Kidney (tissue), 14 donors: Measurements from ENCODE around the gene CFDP1. TPM values are rescaled to one million over a fixed set of nuclear protein-coding genes. Genes with fewer than 3 reads are reported as not detected.

Source experiments
- DNase-seq, 5 donors: peaks; one replicate each; pipeline ENCODE4 v3.0.0-alpha.2; 2013 to 2020
- FAIRE-seq: peaks from 2 replicates; lab custom pipeline; 2012; peaks lifted over from hg19 to GRCh38; lab: Jason Lieb, UNC
- H3K27ac ChIP-seq, 2 donors: one replicate each; pipeline ENCODE4 v1.7.0; 2013; ENCODE audit warnings: low read depth in 2 of 2, low read length in 2 of 2, inconsistent platforms in 1 of 2
- H3K27me3 ChIP-seq: one replicate; pipeline ENCODE4 v1.7.1; 2013; ENCODE audit warnings: low read length, inconsistent platforms; ENCODE audit not compliant: control insufficient read depth, insufficient read depth
- H3K36me3 ChIP-seq, 3 donors: one replicate each; pipeline versions ENCODE4 v1.7.0 to v1.7.1; 2013; ENCODE audit warnings: low read length in 3 of 3, control low read depth in 1 of 3, inconsistent platforms in 1 of 3; ENCODE audit not compliant: insufficient read depth in 3 of 3, control insufficient read depth in 2 of 3
- H3K4me1 ChIP-seq, 3 donors: one replicate each; pipeline versions ENCODE4 v1.7.0 to v1.7.1; 2013; ENCODE audit warnings: low read length in 3 of 3, inconsistent platforms in 1 of 3, low read depth in 1 of 3; ENCODE audit not compliant: control insufficient read depth in 2 of 3, insufficient read depth in 2 of 3
- H3K4me3 ChIP-seq, 3 donors: one replicate each; pipeline versions ENCODE4 v1.7.0 to v1.8.1; 2013; ENCODE audit warnings: low read length in 3 of 3, control low read depth in 1 of 3, inconsistent platforms in 1 of 3
- H3K9ac ChIP-seq, 3 donors: one replicate each; pipeline versions ENCODE4 v1.7.0 to v1.7.1; 2013; ENCODE audit warnings: low read length in 3 of 3, control low read depth in 1 of 3, inconsistent platforms in 1 of 3
- H3K9me3 ChIP-seq, 3 donors: one replicate each; pipeline versions ENCODE4 v1.7.0 to v1.7.1; 2013; ENCODE audit warnings: low read length in 3 of 3, control low read depth in 1 of 3, inconsistent platforms in 1 of 3; ENCODE audit not compliant: control insufficient read depth in 2 of 3, insufficient read depth in 1 of 3
- CTCF ChIP-seq: IDR thresholded peaks from 3 replicates; pipeline ENCODE4 v1.5.1; 2012; ENCODE audit warnings: mild to moderate bottlenecking, moderate library complexity, borderline replicate concordance; ENCODE audit not compliant: insufficient read depth; ENCODE audit errors: extremely low read depth
- intact Hi-C: fragments of 100-400 bp; cut with DNase I; formaldehyde crosslinking; loops from one replicate; pipeline ENCODE4 v1.11.1; 2022
- polyA plus RNA-seq: library from polyadenylated mRNA; stranded (reverse); fragments of 350-450 nt; fragmentation: Illumina TruSeq; extraction: RNeasy Lipid Tissue Mini Kit (QIAGEN cat#74804); gene quantifications from one replicate; pipeline ENCODE4 v1.2.3, GENCODE V29; 2014; ENCODE audit warnings: low read depth, low replicate concordance; ENCODE audit not compliant: insufficient read depth
- total RNA-seq: library from RNA; stranded (reverse); fragmentation: NEBNext Ultra II Directional; extraction: Animal tissue kit (Norgen Biotek cat#: 25700); gene quantifications from one replicate; pipeline ENCODE4 v1.2.1, GENCODE V29; 2021
- donor health status: control.
- donor health status: control.
- donor health status: control.
- donor health status: control.
- donor health status: control.
- donor health status: DM: yes; HTN: yes; CAD: no.
- donor health status: Normal renal cell carcinoma (clear cell type).

Gene CFDP1
- total and polyA plus RNA-seq, 2 donors from 2014 or later: 53.5 to 148 TPM

GRCh38 chr16:75378616-75379015, 54.7 kb downstream of the CFDP1 start:
- no peak overlapping the region for H3K4me3 ChIP-seq
- DNase-seq (no peak), FAIRE-seq (no peak)
- H3K36me3 ChIP-seq: no peaks in the 10 kb centered on the region
- peaks cover 0 to 11% (median 10%) of the 10 kb centered on the region in 3 donors for H3K4me1 ChIP-seq
- H3K27ac ChIP-seq: no peak overlapping the region
- no peaks in the 10 kb centered on the region for H3K9me3 ChIP-seq
- intact Hi-C loops: no loop called here
- no peak for TF ChIP-seq CTCF
- H3K9ac ChIP-seq: no peak overlapping the region
- no peaks in the 10 kb centered on the region for H3K27me3 ChIP-seq

GRCh38 chr16:75377729-75378386, 55.4 kb downstream of the CFDP1 start:
- FAIRE-seq (no peak), DNase-seq (peak in 2 of 5 donors; percentile 33 to 69)
- Histone ChIP-seq H3K4me1 (peaks cover 0 to 11% (median 10%) of the 10 kb centered on the region in 3 donors), H3K4me3 (no peak overlapping the region), H3K9me3 (no peaks in the 10 kb centered on the region), H3K27ac (no peak overlapping the region), H3K27me3 (no peaks in the 10 kb centered on the region), H3K36me3 (no peaks in the 10 kb centered on the region), H3K9ac (no peak overlapping the region)
- TF ChIP-seq CTCF: no peak
- intact Hi-C loops: no loop called here

GRCh38 chr16:75376475-75377161, 56.7 kb downstream of the CFDP1 start:
- TF ChIP-seq CTCF: no peak
- DNase-seq: peak in 2 of 5 donors; percentile 22 to 26

More at GRCh38 chr16:75376475-75377161, 56.7 kb downstream of the CFDP1 start:
- Histone ChIP-seq H3K4me1 (peaks cover 0 to 11% (median 10%) of the 10 kb centered on the region in 3 donors), H3K36me3 (no peaks in the 10 kb centered on the region), H3K27ac (peak overlapping the region in 1 of 2 donors; percentile 35), H3K9me3 (no peaks in the 10 kb centered on the region), H3K4me3 (no peak overlapping the region), H3K27me3 (no peaks in the 10 kb centered on the region), H3K9ac (peak overlapping the region in 1 of 3 donors; percentile 7)
- intact Hi-C loops: no loop called here
- FAIRE-seq: no peak
